ENCODE data around the gene TSPAN14.

DNA sequence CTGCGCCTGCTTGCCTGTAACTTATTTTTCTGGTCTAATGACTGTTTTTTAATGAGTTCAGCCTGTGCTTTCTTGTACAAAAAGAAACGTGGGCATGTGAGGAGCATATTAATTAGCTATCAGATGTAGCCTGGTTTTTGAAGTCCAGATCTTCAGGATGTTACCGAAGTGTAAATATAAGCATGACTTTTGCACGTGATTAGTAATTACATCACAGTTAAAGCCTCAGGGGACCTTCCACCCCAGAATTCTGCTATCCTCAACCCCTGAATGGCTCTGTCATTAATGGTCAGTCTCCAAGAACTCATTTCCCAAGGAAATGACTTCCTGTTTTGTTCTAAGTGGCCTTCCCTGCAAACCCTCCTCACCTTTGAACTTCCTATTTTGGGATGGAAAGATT, 47.9 kb upstream of the TSPAN14 start:
- no peak for TF ChIP-seq TAF1 (IDR thresholded peaks at IDR 0.05; ENCODE audit: low read depth, low read length)
- TF ChIP-seq POLR2A (IDR thresholded peaks at IDR 0.05; ENCODE audit: low read depth, low read length): no peak
